Progenitor cell of endocrine pancreas (in vitro differentiated cells): Measurements from ENCODE around the gene FOXP1. TPM values are rescaled to one million over a fixed set of nuclear protein-coding genes. Genes with fewer than 3 reads are reported as not detected.

Experiments used
- DNase-seq: peaks from one replicate; pipeline ENCODE4 v3.0.0; 2021; ENCODE audit warnings: low spot score; ENCODE audit not compliant: unreplicated experiment
- H3K27ac Mint-ChIP-seq: 2 replicates; pipeline ENCODE4 v1.8.0; 2021; ENCODE audit warnings: mild to moderate bottlenecking, moderate library complexity, mixed read lengths
- H3K27me3 Mint-ChIP-seq: 2 replicates; pipeline ENCODE4 v1.8.0; 2021; ENCODE audit warnings: mixed read lengths
- H3K36me3 Mint-ChIP-seq: 2 replicates; pipeline ENCODE4 v1.8.0; 2022; ENCODE audit warnings: mixed read lengths; ENCODE audit not compliant: insufficient read depth
- H3K4me1 Mint-ChIP-seq: 2 replicates; pipeline ENCODE4 v1.8.0; 2021; ENCODE audit warnings: low read depth, mixed read lengths
- H3K4me3 Mint-ChIP-seq: 2 replicates; pipeline ENCODE4 v1.8.0; 2021; ENCODE audit warnings: low read depth, mild to moderate bottlenecking, moderate library complexity, mixed read lengths
- H3K9me3 Mint-ChIP-seq: 2 replicates; pipeline ENCODE4 v1.8.0; 2021; ENCODE audit warnings: low read depth, mixed read lengths
- CTCF ChIP-seq: fragments of 200-600 bp; sonication (generic); IDR thresholded peaks from one replicate; pipeline ENCODE4 v1.5.0; 2021; ENCODE audit warnings: antibody characterized with exemption, mild to moderate bottlenecking; ENCODE audit not compliant: unreplicated experiment
- total RNA-seq: library from RNA; stranded (reverse); gene quantifications from 2 replicates; pipeline ENCODE4 v1.2.1, GENCODE V29; 2021

Gene FOXP1
- total RNA-seq, 1 donor from 2014 or later, result 242 TPM

- Mint-ChIP-seq H3K36me3 (peaks cover 2% of the 10 kb centered on the region), H3K9me3 (no peaks in the 10 kb centered on the region), H3K27me3 (no peaks in the 10 kb centered on the region), H3K4me3 (no peak overlapping the region), H3K27ac (no peak overlapping the region), H3K4me1 (peaks cover 8% of the 10 kb centered on the region)
- no peak for TF ChIP-seq CTCF
- no peak for DNase-seq
Observed at GRCh38 chr3:71444861-71445259, 138.7 kb downstream of the FOXP1 start.

- Mint-ChIP-seq H3K36me3 (peaks cover 4% of the 10 kb centered on the region), H3K27ac (peak overlapping the region; percentile 29), H3K27me3 (no peaks in the 10 kb centered on the region), H3K9me3 (no peaks in the 10 kb centered on the region), H3K4me3 (no peak overlapping the region), H3K4me1 (peaks cover 8% of the 10 kb centered on the region)
- no peak for TF ChIP-seq CTCF
- DNase-seq, result no peak
Observed at GRCh38 chr3:71444028-71444860, 139.3 kb downstream of the FOXP1 start.

GRCh38 chr3:71443332-71443731 lies 140.2 kb downstream of the FOXP1 start:
- H3K27me3 Mint-ChIP-seq, result no peaks in the 10 kb centered on the region
- peak overlapping the region; percentile 52 for H3K27ac Mint-ChIP-seq
- no peak for DNase-seq
- no peaks in the 10 kb centered on the region for H3K9me3 Mint-ChIP-seq
- no peak for TF ChIP-seq CTCF
- peaks cover 4% of the 10 kb centered on the region for H3K36me3 Mint-ChIP-seq
- peaks cover 8% of the 10 kb centered on the region for H3K4me1 Mint-ChIP-seq
- H3K4me3 Mint-ChIP-seq, result no peak overlapping the region

- Mint-ChIP-seq H3K27ac (no peak overlapping the region), H3K36me3 (peaks cover 6% of the 10 kb centered on the region), H3K27me3 (no peaks in the 10 kb centered on the region), H3K4me1 (peaks cover 10% of the 10 kb centered on the region), H3K4me3 (no peak overlapping the region), H3K9me3 (no peaks in the 10 kb centered on the region)
- no peak for DNase-seq
- no peak for TF ChIP-seq CTCF
Observed at GRCh38 chr3:71442652-71443042, 140.9 kb downstream of the FOXP1 start.

GRCh38 chr3:71441925-71442651 lies 141.4 kb downstream of the FOXP1 start:
- Mint-ChIP-seq H3K36me3 (peaks cover 9% of the 10 kb centered on the region), H3K9me3 (no peaks in the 10 kb centered on the region), H3K27me3 (no peaks in the 10 kb centered on the region), H3K27ac (peak overlapping the region; percentile 51), H3K4me3 (no peak overlapping the region), H3K4me1 (peaks cover 11% of the 10 kb centered on the region)
- no peak for TF ChIP-seq CTCF
- DNase-seq, result no peak
